ENCODE measurements around the gene PTHLH. TPM values are rescaled to one million over a fixed set of nuclear protein-coding genes. Genes with fewer than 3 reads are reported as not detected.
A peak's percentile ranks its signal among the peaks of the same experiment; 100 is the strongest.

PTHLH gene
- total and polyA plus RNA-seq, 7 experiments from 2014 or later, result not detected

GRCh38 chr12:27975222-27976136 is 2.9 kb upstream of the PTHLH start:
- peaks cover 5 to 6% of the 10 kb centered on the region in 2 donors for H3K27me3 ChIP-seq (ENCODE audit: control insufficient read depth in 2 of 2, insufficient read depth in 2 of 2, low read length in 2 of 2)
- H3K4me3 ChIP-seq (ENCODE audit: low read length), result no peak overlapping the region
- Mint-ChIP-seq H3K27me3 (peaks cover 75 to 92% (median 83%) of the 10 kb centered on the region in 5 donors), H3K9me3 (peaks cover 0 to 4% (median 0%) of the 10 kb centered on the region in 11 donors), H3K27ac (no peak overlapping the region), H3K4me1 (peaks cover 3 to 22% (median 9%) of the 10 kb centered on the region in 7 donors), H3K36me3 (peaks cover 0 to 5% (median 0%) of the 10 kb centered on the region in 5 donors), H3K4me3 (no peak overlapping the region)
- H3K9me3 ChIP-seq (ENCODE audit: control insufficient read depth in 2 of 3, low read length in 3 of 3), result no peaks in the 10 kb centered on the region
- POLR2A ChIA-PET, result no interaction called here
- ATAC-seq (no peak), DNase-seq (no peak)
- H3K27ac ChIP-seq (ENCODE audit: low read depth, low read length), result no peak overlapping the region
- no peaks in the 10 kb centered on the region for H3K36me3 ChIP-seq (ENCODE audit: control insufficient read depth in 2 of 3, insufficient read depth in 3 of 3, low read length in 3 of 3)
- CTCF ChIA-PET, result no interaction called here
- no peaks in the 10 kb centered on the region for H3K4me1 ChIP-seq (ENCODE audit: control insufficient read depth in 2 of 2, insufficient read depth in 2 of 2, low read length in 2 of 2)
- intact Hi-C loops (cut with micrococcal nuclease), result no loop called here

- H3K9me3 Mint-ChIP-seq, result peaks cover 0 to 4% (median 0%) of the 10 kb centered on the region in 11 donors
- no peak overlapping the region for H3K4me3 Mint-ChIP-seq
- peaks cover 0 to 5% (median 0%) of the 10 kb centered on the region in 5 donors for H3K36me3 Mint-ChIP-seq
- H3K27ac Mint-ChIP-seq, result no peak overlapping the region
- ATAC-seq (no peak), DNase-seq (no peak)
- ChIA-PET POLR2A (no interaction called here), CTCF (no interaction called here)
- intact Hi-C loops (cut with micrococcal nuclease), result no loop called here
- Histone ChIP-seq H3K27me3 (ENCODE audit: control insufficient read depth in 2 of 2, insufficient read depth in 2 of 2, low read length in 2 of 2) (peaks cover 5 to 6% of the 10 kb centered on the region in 2 donors), H3K4me1 (ENCODE audit: control insufficient read depth in 2 of 2, insufficient read depth in 2 of 2, low read length in 2 of 2) (peaks cover 0 to 1% of the 10 kb centered on the region in 2 donors), H3K27ac (ENCODE audit: low read depth, low read length) (no peak overlapping the region), H3K36me3 (ENCODE audit: control insufficient read depth in 2 of 3, insufficient read depth in 3 of 3, low read length in 3 of 3) (no peaks in the 10 kb centered on the region), H3K4me3 (ENCODE audit: low read length) (no peak overlapping the region), H3K9me3 (ENCODE audit: control insufficient read depth in 2 of 3, low read length in 3 of 3) (no peaks in the 10 kb centered on the region)
- H3K4me1 Mint-ChIP-seq, result peaks cover 6 to 25% (median 12%) of the 10 kb centered on the region in 7 donors
- H3K27me3 Mint-ChIP-seq, result peaks cover 74 to 90% (median 82%) of the 10 kb centered on the region in 5 donors
Measured at GRCh38 chr12:27974735-27975221, 2.2 kb upstream of the PTHLH start.

GRCh38 chr12:27973487-27973890 is 956 bp upstream of the PTHLH start:
- H3K27me3 Mint-ChIP-seq, result peaks cover 74 to 91% (median 85%) of the 10 kb centered on the region in 5 donors
- H3K27me3 ChIP-seq (ENCODE audit: control insufficient read depth in 2 of 2, insufficient read depth in 2 of 2, low read length in 2 of 2), result peaks cover 3 to 8% of the 10 kb centered on the region in 2 donors

GRCh38 chr12:27971606-27972005 is 927 bp downstream of the PTHLH start:
- H3K36me3 Mint-ChIP-seq, result peaks cover 0 to 5% (median 0%) of the 10 kb centered on the region in 5 donors
- H3K9me3 Mint-ChIP-seq, result peaks cover 0 to 4% (median 0%) of the 10 kb centered on the region in 11 donors
- ChIA-PET POLR2A (no interaction called here), CTCF (interaction anchor here (0.5 kb wide), 1 partner anchor 100 kb away, joined by 3 read pairs; no protein-coding TSS in a partner anchor)
- H3K4me1 Mint-ChIP-seq, result peaks cover 13 to 42% (median 23%) of the 10 kb centered on the region in 7 donors
- H3K27me3 Mint-ChIP-seq, result peaks cover 74 to 91% (median 84%) of the 10 kb centered on the region in 5 donors
- no peak for DNase-seq
- Histone ChIP-seq H3K36me3 (ENCODE audit: control insufficient read depth in 2 of 3, insufficient read depth in 3 of 3, low read length in 3 of 3) (no peaks in the 10 kb centered on the region), H3K4me1 (ENCODE audit: control insufficient read depth in 2 of 2, insufficient read depth in 2 of 2, low read length in 2 of 2) (peaks cover 0 to 3% of the 10 kb centered on the region in 2 donors), H3K4me3 (ENCODE audit: low read length) (no peak overlapping the region), H3K27ac (ENCODE audit: low read depth, low read length) (no peak overlapping the region), H3K9me3 (ENCODE audit: control insufficient read depth in 2 of 3, low read length in 3 of 3) (no peaks in the 10 kb centered on the region), H3K27me3 (ENCODE audit: control insufficient read depth in 2 of 2, insufficient read depth in 2 of 2, low read length in 2 of 2) (peaks cover 8 to 24% of the 10 kb centered on the region in 2 donors)
- H3K4me3 Mint-ChIP-seq, result peak overlapping the region in 8 of 10 donors; percentile 14 to 79 (median 64)
- no peak overlapping the region for H3K27ac Mint-ChIP-seq
- ATAC-seq, result no peak
- intact Hi-C loops (cut with micrococcal nuclease), result no loop called here

More at GRCh38 chr12:27973487-27973890, 956 bp upstream of the PTHLH start:
- DNase-seq, result no peak
- H3K9me3 ChIP-seq (ENCODE audit: control insufficient read depth in 2 of 3, low read length in 3 of 3), result no peaks in the 10 kb centered on the region
- intact Hi-C loops (cut with micrococcal nuclease), result no loop called here
- ATAC-seq, result no peak
- H3K4me1 ChIP-seq (ENCODE audit: control insufficient read depth in 2 of 2, insufficient read depth in 2 of 2, low read length in 2 of 2), result peaks cover 0 to 3% of the 10 kb centered on the region in 2 donors
- no peak overlapping the region for H3K27ac ChIP-seq (ENCODE audit: low read depth, low read length)
- Mint-ChIP-seq H3K9me3 (peaks cover 0 to 4% (median 0%) of the 10 kb centered on the region in 11 donors), H3K4me3 (no peak overlapping the region), H3K36me3 (peaks cover 0 to 5% (median 0%) of the 10 kb centered on the region in 5 donors), H3K27ac (no peak overlapping the region), H3K4me1 (peaks cover 13 to 37% (median 21%) of the 10 kb centered on the region in 7 donors)
- no peak overlapping the region for H3K4me3 ChIP-seq (ENCODE audit: low read length)
- no peaks in the 10 kb centered on the region for H3K36me3 ChIP-seq (ENCODE audit: control insufficient read depth in 2 of 3, insufficient read depth in 3 of 3, low read length in 3 of 3)
- CTCF ChIA-PET, result no interaction called here
- POLR2A ChIA-PET, result no interaction called here

GRCh38 chr12:27971121-27971489 is 1.4 kb downstream of the PTHLH start:
- Histone ChIP-seq H3K4me3 (ENCODE audit: low read length) (no peak overlapping the region), H3K27ac (ENCODE audit: low read depth, low read length) (no peak overlapping the region), H3K9me3 (ENCODE audit: control insufficient read depth in 2 of 3, low read length in 3 of 3) (no peaks in the 10 kb centered on the region), H3K36me3 (ENCODE audit: control insufficient read depth in 2 of 3, insufficient read depth in 3 of 3, low read length in 3 of 3) (no peaks in the 10 kb centered on the region), H3K27me3 (ENCODE audit: control insufficient read depth in 2 of 2, insufficient read depth in 2 of 2, low read length in 2 of 2) (peaks cover 7 to 28% of the 10 kb centered on the region in 2 donors), H3K4me1 (ENCODE audit: control insufficient read depth in 2 of 2, insufficient read depth in 2 of 2, low read length in 2 of 2) (peaks cover 0 to 3% of the 10 kb centered on the region in 2 donors)
- intact Hi-C loops (cut with micrococcal nuclease), result no loop called here
- CTCF ChIA-PET, result no interaction called here
- H3K9me3 Mint-ChIP-seq, result peaks cover 0 to 4% (median 0%) of the 10 kb centered on the region in 11 donors
- POLR2A ChIA-PET, result no interaction called here
- DNase-seq, result no peak
- H3K4me3 Mint-ChIP-seq, result peak overlapping the region; percentile 44 to 79 (median 66)
- no peak for ATAC-seq
- peaks cover 13 to 40% (median 23%) of the 10 kb centered on the region in 7 donors for H3K4me1 Mint-ChIP-seq
- H3K27me3 Mint-ChIP-seq, result peaks cover 74 to 91% (median 84%) of the 10 kb centered on the region in 5 donors
- no peak overlapping the region for H3K27ac Mint-ChIP-seq
- peaks cover 0 to 5% (median 0%) of the 10 kb centered on the region in 5 donors for H3K36me3 Mint-ChIP-seq

GRCh38 chr12:27970401-27971120 is 2.0 kb downstream of the PTHLH start:
- H3K4me3 ChIP-seq (ENCODE audit: low read length), result no peak overlapping the region
- H3K36me3 ChIP-seq (ENCODE audit: control insufficient read depth in 2 of 3, insufficient read depth in 3 of 3, low read length in 3 of 3), result no peaks in the 10 kb centered on the region
- Mint-ChIP-seq H3K9me3 (peaks cover 0 to 4% (median 0%) of the 10 kb centered on the region in 11 donors), H3K27ac (no peak overlapping the region), H3K4me1 (peaks cover 11 to 35% (median 23%) of the 10 kb centered on the region in 7 donors), H3K4me3 (peak overlapping the region; percentile 44 to 86 (median 68)), H3K36me3 (peaks cover 0 to 5% (median 0%) of the 10 kb centered on the region in 5 donors), H3K27me3 (peaks cover 75 to 90% (median 84%) of the 10 kb centered on the region in 5 donors)
- ATAC-seq (no peak), DNase-seq (peak in 1 of 9 donors; percentile 27)
- CTCF ChIA-PET, result interaction anchor here (0.9 kb wide), 1 partner anchor 9 kb away, joined by 3 read pairs; no protein-coding TSS in a partner anchor
- intact Hi-C loops (cut with micrococcal nuclease), result no loop called here
- no peaks in the 10 kb centered on the region for H3K9me3 ChIP-seq (ENCODE audit: control insufficient read depth in 2 of 3, low read length in 3 of 3)
- H3K4me1 ChIP-seq (ENCODE audit: control insufficient read depth in 2 of 2, insufficient read depth in 2 of 2, low read length in 2 of 2), result peaks cover 0 to 3% of the 10 kb centered on the region in 2 donors
- peaks cover 5 to 30% of the 10 kb centered on the region in 2 donors for H3K27me3 ChIP-seq (ENCODE audit: control insufficient read depth in 2 of 2, insufficient read depth in 2 of 2, low read length in 2 of 2)
- H3K27ac ChIP-seq (ENCODE audit: low read depth, low read length), result no peak overlapping the region
- POLR2A ChIA-PET, result no interaction called here
